Measurements from ENCODE around the gene RBM20. TPM values are rescaled to one million over a fixed set of nuclear protein-coding genes. Genes with fewer than 3 reads are reported as not detected.

The RBM20 gene
- polyA plus RNA-seq, 3 donors from 2014 or later = not detected

DNA sequence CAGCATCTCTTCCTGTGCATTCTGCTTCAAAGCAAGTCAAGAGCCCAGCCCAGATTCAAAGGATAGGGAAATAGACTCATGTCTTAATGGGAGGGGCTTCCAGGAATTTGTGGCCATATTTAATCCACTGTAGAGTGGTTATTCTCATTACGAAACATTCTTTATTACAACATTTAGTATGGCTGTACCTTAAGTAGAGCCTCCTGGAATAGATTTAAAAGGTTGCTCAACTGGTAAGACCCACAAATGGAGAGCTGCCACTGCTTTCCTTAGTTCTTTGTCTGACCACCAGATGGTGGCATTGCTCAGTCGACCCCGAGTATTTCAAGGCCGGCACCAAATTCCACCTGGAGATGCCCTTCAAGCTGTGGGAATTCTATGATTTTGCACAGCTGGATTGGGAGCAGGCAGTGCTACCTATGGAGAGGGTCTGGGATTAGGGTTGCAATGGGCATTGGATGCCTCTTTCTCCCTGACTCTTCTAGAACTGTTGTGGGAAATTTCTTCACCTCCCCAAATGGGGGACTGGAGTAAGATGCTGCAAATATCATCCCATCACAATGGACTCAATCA lies 102.2 kb downstream of the RBM20 start:
- no peak overlapping the region for H3K4me3 Mint-ChIP-seq
- no peaks in the 10 kb centered on the region for H3K4me1 Mint-ChIP-seq
- H3K27ac Mint-ChIP-seq = no peak overlapping the region
- H3K9me3 Mint-ChIP-seq = no peaks in the 10 kb centered on the region
- DNase-seq = peak; percentile 26 to 46 (median 36)
- no peaks in the 10 kb centered on the region for H3K36me3 Mint-ChIP-seq
- peaks cover 0 to 6% (median 2%) of the 10 kb centered on the region in 3 donors for H3K27me3 Mint-ChIP-seq (ENCODE audit: low read depth in 3 of 3)

GRCh38 chr10:110746969-110747608 lies 103.0 kb downstream of the RBM20 start:
- Mint-ChIP-seq H3K4me3 (no peak overlapping the region), H3K27ac (no peak overlapping the region), H3K36me3 (no peaks in the 10 kb centered on the region), H3K9me3 (no peaks in the 10 kb centered on the region), H3K4me1 (no peaks in the 10 kb centered on the region), H3K27me3 (ENCODE audit: low read depth in 3 of 3) (peaks cover 0 to 5% (median 4%) of the 10 kb centered on the region in 3 donors)
- DNase-seq = no peak

GRCh38 chr10:110747609-110748464 lies 103.7 kb downstream of the RBM20 start:
- Mint-ChIP-seq H3K27ac (no peak overlapping the region), H3K9me3 (no peaks in the 10 kb centered on the region), H3K27me3 (ENCODE audit: low read depth in 3 of 3) (peaks cover 0 to 6% (median 5%) of the 10 kb centered on the region in 3 donors), H3K4me1 (no peaks in the 10 kb centered on the region), H3K36me3 (no peaks in the 10 kb centered on the region), H3K4me3 (no peak overlapping the region)
- no peak for DNase-seq

DNA sequence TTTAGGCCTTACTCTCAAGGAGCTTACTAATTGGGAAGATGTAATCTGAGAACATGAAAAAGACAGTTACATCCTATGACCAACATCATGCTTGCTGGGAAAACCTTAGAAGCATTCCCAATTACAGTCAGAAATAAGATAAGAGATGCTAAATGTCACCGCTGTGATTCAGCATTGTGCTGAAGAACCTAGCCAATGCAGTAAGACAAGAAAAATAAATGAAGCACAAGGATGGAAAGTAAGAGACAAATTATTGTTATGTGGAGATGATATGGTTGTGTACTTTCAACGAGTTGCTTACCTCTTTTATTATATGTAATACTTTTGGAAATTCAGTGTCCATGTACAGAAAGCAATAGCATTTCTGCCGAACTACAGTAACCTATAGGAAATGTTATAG lies 104.8 kb downstream of the RBM20 start:
- H3K27me3 Mint-ChIP-seq (ENCODE audit: low read depth in 3 of 3) = peaks cover 0 to 7% (median 6%) of the 10 kb centered on the region in 3 donors
- no peak overlapping the region for H3K27ac Mint-ChIP-seq
- H3K36me3 Mint-ChIP-seq = no peaks in the 10 kb centered on the region
- no peaks in the 10 kb centered on the region for H3K4me1 Mint-ChIP-seq
- DNase-seq = no peak
- H3K4me3 Mint-ChIP-seq = no peak overlapping the region
- no peaks in the 10 kb centered on the region for H3K9me3 Mint-ChIP-seq

DNA sequence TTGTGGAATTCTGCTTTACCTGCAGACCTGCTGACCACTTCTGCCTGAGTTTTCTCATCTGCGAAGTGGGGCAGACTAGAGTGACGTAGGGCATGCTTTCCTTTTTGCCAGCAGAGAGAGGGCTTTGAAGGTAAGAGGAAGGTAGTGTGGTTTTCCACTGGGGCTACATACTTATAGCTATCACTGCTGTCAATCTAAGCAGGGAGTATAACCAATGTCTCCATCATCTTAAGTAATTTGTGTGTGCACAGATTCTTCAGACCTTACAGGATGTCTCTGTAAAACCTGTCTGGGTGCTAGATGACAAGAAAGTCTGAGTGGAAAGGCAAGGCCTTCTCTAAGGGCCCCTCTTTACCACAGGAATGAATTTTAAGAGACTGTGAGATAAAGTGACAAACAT lies 106.8 kb downstream of the RBM20 start:
- no peak overlapping the region for H3K4me3 Mint-ChIP-seq
- DNase-seq = no peak
- H3K27me3 Mint-ChIP-seq (ENCODE audit: low read depth in 3 of 3) = peaks cover 4 to 9% (median 6%) of the 10 kb centered on the region in 3 donors
- H3K27ac Mint-ChIP-seq = no peak overlapping the region
- H3K9me3 Mint-ChIP-seq = no peaks in the 10 kb centered on the region
- H3K36me3 Mint-ChIP-seq = no peaks in the 10 kb centered on the region
- H3K4me1 Mint-ChIP-seq = no peaks in the 10 kb centered on the region

- no peak overlapping the region for H3K4me3 Mint-ChIP-seq
These were observed 107.7 kb downstream of the RBM20 start for GRCh38 chr10:110751850-110752249.

GRCh38 chr10:110753462-110753861 lies 109.3 kb downstream of the RBM20 start:
- no peak overlapping the region for H3K4me3 Mint-ChIP-seq
- H3K4me1 Mint-ChIP-seq = no peaks in the 10 kb centered on the region
- no peaks in the 10 kb centered on the region for H3K36me3 Mint-ChIP-seq
- H3K27me3 Mint-ChIP-seq (ENCODE audit: low read depth in 3 of 3) = peaks cover 6 to 9% (median 9%) of the 10 kb centered on the region in 3 donors
- DNase-seq = no peak
- no peaks in the 10 kb centered on the region for H3K9me3 Mint-ChIP-seq
- H3K27ac Mint-ChIP-seq = no peak overlapping the region

More at GRCh38 chr10:110751850-110752249, 107.7 kb downstream of the RBM20 start:
- Mint-ChIP-seq H3K27me3 (ENCODE audit: low read depth in 3 of 3) (peaks cover 6 to 9% (median 8%) of the 10 kb centered on the region in 3 donors), H3K9me3 (no peaks in the 10 kb centered on the region), H3K4me1 (no peaks in the 10 kb centered on the region), H3K27ac (no peak overlapping the region), H3K36me3 (no peaks in the 10 kb centered on the region)
- no peak for DNase-seq

- Mint-ChIP-seq H3K4me1 (no peaks in the 10 kb centered on the region), H3K4me3 (no peak overlapping the region), H3K36me3 (no peaks in the 10 kb centered on the region), H3K9me3 (no peaks in the 10 kb centered on the region), H3K27me3 (ENCODE audit: low read depth in 3 of 3) (peaks cover 4 to 9% (median 6%) of the 10 kb centered on the region in 3 donors), H3K27ac (no peak overlapping the region)
- DNase-seq = no peak
These were observed 110.4 kb downstream of the RBM20 start for GRCh38 chr10:110754375-110755105.

GRCh38 chr10:110755781-110756180 lies 111.6 kb downstream of the RBM20 start:
- H3K4me3 Mint-ChIP-seq = no peak overlapping the region
- no peaks in the 10 kb centered on the region for H3K36me3 Mint-ChIP-seq
- no peaks in the 10 kb centered on the region for H3K9me3 Mint-ChIP-seq
- H3K27ac Mint-ChIP-seq = no peak overlapping the region
- peaks cover 4 to 9% (median 4%) of the 10 kb centered on the region in 3 donors for H3K27me3 Mint-ChIP-seq (ENCODE audit: low read depth in 3 of 3)
- H3K4me1 Mint-ChIP-seq = no peaks in the 10 kb centered on the region
- DNase-seq = no peak

- H3K36me3 Mint-ChIP-seq = no peaks in the 10 kb centered on the region
- no peaks in the 10 kb centered on the region for H3K9me3 Mint-ChIP-seq
- no peak overlapping the region for H3K4me3 Mint-ChIP-seq
- DNase-seq = no peak
- no peaks in the 10 kb centered on the region for H3K4me1 Mint-ChIP-seq
- peaks cover 4 to 13% (median 4%) of the 10 kb centered on the region in 3 donors for H3K27me3 Mint-ChIP-seq (ENCODE audit: low read depth in 3 of 3)
- no peak overlapping the region for H3K27ac Mint-ChIP-seq
These were observed 112.7 kb downstream of the RBM20 start for GRCh38 chr10:110756876-110757275.

GRCh38 chr10:110757586-110757985 lies 113.5 kb downstream of the RBM20 start:
- no peak overlapping the region for H3K27ac Mint-ChIP-seq
- no peak overlapping the region for H3K4me3 Mint-ChIP-seq
- no peaks in the 10 kb centered on the region for H3K36me3 Mint-ChIP-seq
- DNase-seq = no peak
- H3K27me3 Mint-ChIP-seq (ENCODE audit: low read depth in 3 of 3) = peaks cover 0 to 14% (median 4%) of the 10 kb centered on the region in 3 donors
- no peaks in the 10 kb centered on the region for H3K9me3 Mint-ChIP-seq
- no peaks in the 10 kb centered on the region for H3K4me1 Mint-ChIP-seq

- Mint-ChIP-seq H3K4me3 (no peak overlapping the region), H3K27ac (no peak overlapping the region), H3K9me3 (no peaks in the 10 kb centered on the region), H3K27me3 (ENCODE audit: low read depth in 3 of 3) (peaks cover 0 to 14% (median 4%) of the 10 kb centered on the region in 3 donors), H3K36me3 (no peaks in the 10 kb centered on the region), H3K4me1 (no peaks in the 10 kb centered on the region)
- no peak for DNase-seq
These were observed 114.1 kb downstream of the RBM20 start for GRCh38 chr10:110758128-110758765.

DNA sequence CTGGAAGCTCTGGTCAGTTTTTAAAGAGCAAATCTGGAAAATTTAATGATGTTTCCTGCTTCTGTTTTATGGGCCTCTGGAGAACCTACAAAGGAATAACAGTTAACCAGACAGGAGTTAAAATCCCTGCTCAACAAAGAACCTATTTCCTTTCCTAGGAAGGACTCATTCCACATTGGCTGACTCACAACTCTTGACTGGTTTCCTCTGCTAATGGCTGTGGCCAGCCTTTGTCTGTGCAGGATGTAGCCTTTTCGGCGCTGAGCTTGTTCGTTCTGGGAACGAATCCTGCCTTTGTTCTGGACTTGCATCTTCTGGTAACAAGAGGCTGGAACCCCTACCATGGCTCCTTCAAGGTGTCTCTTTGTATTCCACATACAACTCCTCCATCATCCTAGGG lies 114.8 kb downstream of the RBM20 start:
- no peaks in the 10 kb centered on the region for H3K9me3 Mint-ChIP-seq
- no peak for DNase-seq
- H3K27ac Mint-ChIP-seq = no peak overlapping the region
- H3K4me1 Mint-ChIP-seq = no peaks in the 10 kb centered on the region
- no peaks in the 10 kb centered on the region for H3K36me3 Mint-ChIP-seq
- no peak overlapping the region for H3K4me3 Mint-ChIP-seq
- peaks cover 0 to 15% (median 2%) of the 10 kb centered on the region in 3 donors for H3K27me3 Mint-ChIP-seq (ENCODE audit: low read depth in 3 of 3)

Measured in immature natural killer cell (primary cell).